ENCODE measurements around the gene HIVEP1. TPM values are rescaled to one million over a fixed set of nuclear protein-coding genes. Genes with fewer than 3 reads are reported as not detected.

Gene HIVEP1
- total RNA-seq, 1 donor, result 20.3 TPM

GRCh38 chr6:12029979-12030737 is 18.0 kb downstream of the HIVEP1 start:
- no peak for DNase-seq (ENCODE audit: low read depth)
- no peak overlapping the region for H3K4me3 ChIP-seq (ENCODE audit: low read depth, low read length)
- TF ChIP-seq CTCF (IDR thresholded peaks at IDR 0.05; ENCODE audit: insufficient read depth, low read depth, low read length), result no peak

- no peak overlapping the region for H3K4me3 ChIP-seq (ENCODE audit: low read depth, low read length)
- no peak for TF ChIP-seq CTCF (IDR thresholded peaks at IDR 0.05; ENCODE audit: insufficient read depth, low read depth, low read length)
- DNase-seq (ENCODE audit: low read depth), result peak; percentile 16
Observed at GRCh38 chr6:12030993-12031550, 19.0 kb downstream of the HIVEP1 start.

DNA sequence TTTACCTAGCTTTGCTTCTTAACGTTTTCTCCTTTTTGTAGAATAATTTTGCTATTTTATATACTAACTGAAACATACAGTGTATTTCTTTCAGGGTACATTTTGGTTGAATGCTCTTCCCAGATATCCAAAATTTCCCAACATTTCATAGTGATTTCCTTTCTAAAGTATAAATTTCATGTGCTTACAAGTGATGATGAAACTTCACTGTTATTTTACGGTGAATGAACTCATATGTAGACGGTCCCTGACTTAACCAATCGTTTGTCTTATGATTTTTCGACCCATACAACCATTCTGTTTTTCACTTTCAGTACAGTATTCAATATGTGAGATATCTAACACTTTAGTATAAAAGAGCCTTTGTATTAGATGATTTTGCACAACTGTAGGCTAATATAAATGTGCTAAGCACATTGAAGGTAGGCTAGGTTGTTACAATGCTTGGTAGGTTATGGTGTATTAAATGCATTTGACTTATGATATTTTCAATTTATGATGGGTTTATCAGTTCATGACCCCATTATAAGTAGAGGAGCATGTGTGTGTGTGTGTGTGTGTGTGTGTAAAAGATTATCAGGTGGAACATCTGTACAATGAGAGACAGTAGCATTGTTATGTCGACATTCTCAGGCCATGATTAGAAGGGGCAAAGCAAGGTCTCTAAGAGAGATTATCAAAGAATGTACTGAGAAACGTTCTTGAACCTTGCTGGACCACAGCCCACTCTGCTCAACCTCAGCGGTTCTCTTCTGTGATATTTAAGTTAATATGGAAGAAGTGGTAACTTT is 20.9 kb downstream of the HIVEP1 start:
- H3K4me3 ChIP-seq (ENCODE audit: low read depth, low read length), result no peak overlapping the region
- DNase-seq (ENCODE audit: low read depth), result no peak
- TF ChIP-seq CTCF (IDR thresholded peaks at IDR 0.05; ENCODE audit: insufficient read depth, low read depth, low read length), result no peak

DNA sequence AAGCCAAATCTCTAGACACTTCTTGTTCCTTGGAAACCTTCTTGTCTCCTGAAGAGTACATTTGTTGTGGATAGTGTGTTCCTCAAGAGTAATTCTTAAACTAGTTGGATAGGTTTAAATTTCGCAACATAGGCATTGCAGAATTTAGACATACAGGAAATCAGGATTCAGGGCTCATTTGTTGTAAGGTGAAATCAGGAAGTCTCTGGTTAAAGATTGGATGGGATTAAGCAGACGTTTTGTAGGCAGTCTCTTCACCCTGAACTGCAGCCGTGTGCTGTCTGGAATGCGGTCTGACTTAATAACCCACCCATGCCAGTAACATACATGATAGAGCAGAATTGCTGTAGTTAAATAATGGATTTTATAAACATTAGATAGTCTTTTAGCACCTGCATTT is 21.7 kb downstream of the HIVEP1 start:
- TF ChIP-seq CTCF (IDR thresholded peaks at IDR 0.05; ENCODE audit: insufficient read depth, low read depth, low read length), result no peak
- DNase-seq (ENCODE audit: low read depth), result peak; percentile 77
- H3K4me3 ChIP-seq (ENCODE audit: low read depth, low read length), result no peak overlapping the region

DNA sequence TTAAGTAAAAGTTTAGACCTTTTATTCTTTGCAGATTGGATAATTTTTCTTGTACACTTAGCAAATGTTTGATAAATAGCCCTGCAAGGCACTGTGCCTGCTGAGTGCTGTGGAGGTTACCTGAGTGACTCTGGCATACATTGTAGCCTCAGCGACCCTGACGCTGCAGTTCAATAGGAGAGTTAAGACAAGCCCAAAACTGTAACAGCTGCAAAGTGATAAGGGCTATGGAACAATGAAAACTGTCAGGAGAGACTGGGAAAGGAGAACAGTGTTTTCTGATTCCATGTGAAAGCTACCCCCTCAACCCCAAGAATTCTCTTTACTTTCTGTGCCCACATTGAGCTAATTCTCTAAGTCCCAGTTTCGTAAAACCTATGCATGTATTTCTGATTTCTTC is 22.2 kb downstream of the HIVEP1 start:
- H3K4me3 ChIP-seq (ENCODE audit: low read depth, low read length), result no peak overlapping the region
- no peak for DNase-seq (ENCODE audit: low read depth)
- no peak for TF ChIP-seq CTCF (IDR thresholded peaks at IDR 0.05; ENCODE audit: insufficient read depth, low read depth, low read length)

- DNase-seq (ENCODE audit: low read depth), result no peak
- TF ChIP-seq CTCF (IDR thresholded peaks at IDR 0.05; ENCODE audit: insufficient read depth, low read depth, low read length), result no peak
Observed at GRCh38 chr6:12034837-12035236, 22.7 kb downstream of the HIVEP1 start.

More at GRCh38 chr6:12034837-12035236, 22.7 kb downstream of the HIVEP1 start:
- H3K4me3 ChIP-seq (ENCODE audit: low read depth, low read length), result no peak overlapping the region
